A549 (cell line): ENCODE data around the gene CDC42EP4. TPM values are rescaled to one million over a fixed set of nuclear protein-coding genes. Genes with fewer than 3 reads are reported as not detected.

Experiments used
- ATOH8 ChIP-seq: fragments of 250-450 bp; sonication (Bioruptor Pico); IDR thresholded peaks from 2 replicates; pipeline ENCODE4 v1.5.0; 2020; ENCODE audit warnings: low read depth, mild to moderate bottlenecking, moderate library complexity
- BCL3 ChIP-seq: fragments of >200 bp; sonication (Bioruptor Twin); formaldehyde crosslinking; IDR thresholded peaks from 3 replicates; pipeline ENCODE4 v1.6.1; 2016
- BHLHE40 ChIP-seq: IDR thresholded peaks from 2 replicates; pipeline ENCODE4 v1.6.1; 2012; ENCODE audit warnings: low read depth, low read length, inconsistent platforms
- CBX2 ChIP-seq: fragments of 200-600 bp; sonication (generic); IDR thresholded peaks from 2 replicates; pipeline ENCODE4 v1.6.1; 2016; ENCODE audit warnings: low read depth, mild to moderate bottlenecking, borderline replicate concordance
- CHD2 ChIP-seq: fragments of 150-350 bp; IDR thresholded peaks from 2 replicates; pipeline ENCODE4 v1.6.1; 2014; ENCODE audit warnings: low read length; ENCODE audit not compliant: partially characterized antibody
- CHD4 ChIP-seq: fragments of 200-600 bp; sonication (generic); IDR thresholded peaks from 2 replicates; pipeline ENCODE4 v1.6.1; 2016; ENCODE audit warnings: antibody characterized with exemption, mild to moderate bottlenecking, borderline replicate concordance
- EHF ChIP-seq: fragments of 250-450 bp; sonication (Bioruptor Pico); IDR thresholded peaks from 2 replicates; pipeline ENCODE4 v1.5.0; 2020; ENCODE audit warnings: mild to moderate bottlenecking
- EHMT2 ChIP-seq: fragments of 200-600 bp; sonication (generic); IDR thresholded peaks from 2 replicates; pipeline ENCODE4 v1.6.1; 2016; ENCODE audit warnings: antibody characterized with exemption, low read depth, mild to moderate bottlenecking, moderate library complexity
- ELK1 ChIP-seq: fragments of 150-350 bp; IDR thresholded peaks from 2 replicates; pipeline ENCODE4 v1.6.1; 2014; ENCODE audit warnings: low read depth, mild to moderate bottlenecking, low read length
- EP300 ChIP-seq, 2 experiments: fragments of >200 bp; sonication (Bioruptor Twin); formaldehyde crosslinking; IDR thresholded peaks; 2 replicates in 1 of 2; 3 replicates in 1 of 2; pipeline ENCODE4 v1.6.1; 2016 to 2017
- FOSB ChIP-seq: fragments of 250-450 bp; sonication (Bioruptor Pico); IDR thresholded peaks from 2 replicates; pipeline ENCODE4 v1.5.0; 2020; ENCODE audit warnings: mild to moderate bottlenecking, moderate library complexity
- FOXS1 ChIP-seq: fragments of 250-450 bp; sonication (Bioruptor Pico); IDR thresholded peaks from 2 replicates; pipeline ENCODE4 v1.5.0; 2020; ENCODE audit warnings: mild to moderate bottlenecking, moderate library complexity
- GATA3 ChIP-seq: IDR thresholded peaks from 2 replicates; pipeline ENCODE4 v1.6.1; 2012; ENCODE audit warnings: borderline replicate concordance
- HDAC2 ChIP-seq: fragments of 200-600 bp; sonication (generic); IDR thresholded peaks from 2 replicates; pipeline ENCODE4 v1.6.1; 2016
- HES2 ChIP-seq: fragments of >200 bp; sonication (Bioruptor Twin); formaldehyde crosslinking; IDR thresholded peaks from 2 replicates; pipeline ENCODE4 v1.6.1; 2016
- HOXA7 ChIP-seq: fragments of 250-450 bp; sonication (Bioruptor Pico); IDR thresholded peaks from 2 replicates; pipeline ENCODE4 v1.5.0; 2020; ENCODE audit warnings: mild to moderate bottlenecking, moderate library complexity
- JUNB ChIP-seq: fragments of >200 bp; sonication (Bioruptor Twin); formaldehyde crosslinking; IDR thresholded peaks from 2 replicates; pipeline ENCODE4 v1.6.1; 2016
- KDM1A ChIP-seq: fragments of 200-600 bp; sonication (generic); IDR thresholded peaks from 2 replicates; pipeline ENCODE4 v1.6.1; 2016; ENCODE audit warnings: low read depth, mild to moderate bottlenecking
- KDM5A ChIP-seq: fragments of 200-600 bp; sonication (generic); IDR thresholded peaks from 2 replicates; pipeline ENCODE4 v1.6.1; 2016; ENCODE audit warnings: antibody characterized with exemption, mild to moderate bottlenecking
- MAZ ChIP-seq: fragments of 150-350 bp; IDR thresholded peaks from 2 replicates; pipeline ENCODE4 v1.6.1; 2014; ENCODE audit warnings: antibody characterized with exemption, low read depth, low read length, borderline replicate concordance
- NR3C1 ChIP-seq: fragments of >200 bp; sonication (Bioruptor Twin); formaldehyde crosslinking; IDR thresholded peaks from 3 replicates; pipeline ENCODE4 v1.6.1; 2017
- PBX3 ChIP-seq: IDR thresholded peaks from 2 replicates; pipeline ENCODE4 v1.6.1; 2012
- PHF8 ChIP-seq: fragments of 200-600 bp; sonication (generic); IDR thresholded peaks from 2 replicates; pipeline ENCODE4 v1.6.1; 2016; ENCODE audit warnings: low read depth, mild to moderate bottlenecking, antibody characterized with exemption, moderate library complexity, borderline replicate concordance
- POLR2AphosphoS2 ChIP-seq: conservative IDR thresholded peaks from 2 replicates; pipeline ENCODE4 v1.6.1; 2012; ENCODE audit warnings: low read length, improper control_type of control experiment, inconsistent platforms
- RARB ChIP-seq: fragments of 250-450 bp; sonication (Bioruptor Pico); IDR thresholded peaks from 2 replicates; pipeline ENCODE4 v1.8.0; 2021; ENCODE audit warnings: mild to moderate bottlenecking, moderate library complexity
- SMC3 ChIP-seq: fragments of >200 bp; sonication (Bioruptor Twin); formaldehyde crosslinking; IDR thresholded peaks from 3 replicates; pipeline ENCODE4 v1.6.1; 2018; ENCODE audit warnings: inconsistent platforms
- SREBF2 ChIP-seq: fragments of 450-650 bp; IDR thresholded peaks from 2 replicates; pipeline ENCODE4 v1.6.1; 2014; ENCODE audit warnings: mild to moderate bottlenecking, moderate library complexity
- ZC3H11A ChIP-seq: fragments of 450-650 bp; IDR thresholded peaks from 2 replicates; pipeline ENCODE4 v1.6.1; 2014; ENCODE audit warnings: antibody characterized with exemption, mild to moderate bottlenecking
- ZFP36 ChIP-seq: fragments of 450-650 bp; IDR thresholded peaks from 2 replicates; pipeline ENCODE4 v1.6.1; 2014; ENCODE audit warnings: borderline replicate concordance; ENCODE audit not compliant: partially characterized antibody
- ZNF302 ChIP-seq: fragments of 250-450 bp; sonication (Bioruptor Pico); IDR thresholded peaks from 2 replicates; pipeline ENCODE4 v1.9.0; 2021; ENCODE audit warnings: inconsistent platforms, mild to moderate bottlenecking, moderate library complexity
- ZSCAN20 ChIP-seq: fragments of 250-450 bp; sonication (Bioruptor Pico); IDR thresholded peaks from 2 replicates; pipeline ENCODE4 v1.8.0; 2022; ENCODE audit warnings: mild to moderate bottlenecking, moderate library complexity
- polyA plus RNA-seq, 4 experiments: library from polyadenylated mRNA; depleted of rRNA in 3 of 4; stranded (reverse); fragments of >200 nt; fragmentation: RNase III in 1 of 4; extraction: RNeasy Plus Mini Kit Qiagen cat#74134 plus additional on column Dnase treatment in 1 of 4; gene quantifications; 2 replicates in 3 of 4; 3 replicates in 1 of 4; pipeline ENCODE4 v1.2.3, GENCODE V29; 2011 to 2017
- TF ChIP-seq, protein P1 (sequence below): IDR thresholded peaks from 2 replicates; pipeline ENCODE4 v1.6.1; 2012
- TF ChIP-seq, protein P2 (sequence below): fragments of >200 bp; sonication (Bioruptor Twin); formaldehyde crosslinking; IDR thresholded peaks from 3 replicates; pipeline ENCODE4 v1.5.1; 2016

The CDC42EP4 gene
- polyA plus RNA-seq, 2 of the 4 experiments (the other 2 are of a cell fraction), result 33.8 to 65.7 TPM

DNA sequence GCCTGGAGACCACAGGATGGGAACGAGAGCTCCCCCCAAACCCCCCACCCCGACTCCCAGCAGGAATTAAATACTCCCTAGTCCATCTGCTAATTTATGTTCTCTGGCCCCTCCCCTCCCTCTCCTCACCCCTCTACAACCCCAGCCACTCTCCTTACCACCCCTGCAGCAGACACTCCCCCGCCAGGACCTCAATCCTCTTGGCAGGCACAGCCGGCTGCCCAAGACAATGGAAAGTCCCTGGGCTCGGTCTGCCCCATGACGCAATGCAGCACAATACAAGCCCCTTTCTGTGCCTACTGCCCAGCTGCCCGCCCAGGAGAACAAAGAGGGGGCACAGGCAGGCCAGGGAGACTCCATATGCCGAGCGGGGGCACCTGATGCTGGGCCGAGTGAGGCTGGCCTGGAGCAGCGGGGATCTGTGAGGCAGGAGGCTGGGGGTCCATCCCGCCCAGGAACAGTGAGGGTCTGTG lies 30.3 kb upstream of the CDC42EP4 start (continued):
- TF ChIP-seq GATA3 (0 out of 2 replicates have a peak, but pooled peaks have one; percentile 27), ZFP36 (no peak), EHMT2 (no peak), FOXS1 (CRISPR knock-in tag) (no peak), KDM1A (no peak), HOXA7 (CRISPR knock-in tag) (no peak), EHF (CRISPR knock-in tag) (no peak), PBX3 (no peak), NR3C1 (no peak), ZNF302 (CRISPR knock-in tag) (no peak), MAZ (no peak), PHF8 (no peak), RARB (CRISPR knock-in tag) (0 out of 2 replicates have a peak, but pooled peaks have one; percentile 36), FOSB (CRISPR knock-in tag) (no peak), HDAC2 (no peak), ATOH8 (CRISPR knock-in tag) (peak; percentile 97), SREBF2 (no peak), HES2 (no peak), CHD2 (no peak), JUNB (no peak), SMC3 (no peak), ZSCAN20 (no peak), ZC3H11A (no peak), EP300 (IDR thresholded peaks at IDR 0.05) (peak in 1 of 2 experiments; percentile 54; a peak in 1 of 5 replicates), CHD4 (no peak), ELK1 (no peak), POLR2AphosphoS2 (no peak), BCL3 (no peak), KDM5A (no peak), BHLHE40 (no peak), CBX2 (no peak)
- TF ChIP-seq, protein P1, sequence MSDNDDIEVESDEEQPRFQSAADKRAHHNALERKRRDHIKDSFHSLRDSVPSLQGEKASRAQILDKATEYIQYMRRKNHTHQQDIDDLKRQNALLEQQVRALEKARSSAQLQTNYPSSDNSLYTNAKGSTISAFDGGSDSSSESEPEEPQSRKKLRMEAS, result peak; percentile 52; the same call in 1 of the 2 replicates
- TF ChIP-seq, protein P2, sequence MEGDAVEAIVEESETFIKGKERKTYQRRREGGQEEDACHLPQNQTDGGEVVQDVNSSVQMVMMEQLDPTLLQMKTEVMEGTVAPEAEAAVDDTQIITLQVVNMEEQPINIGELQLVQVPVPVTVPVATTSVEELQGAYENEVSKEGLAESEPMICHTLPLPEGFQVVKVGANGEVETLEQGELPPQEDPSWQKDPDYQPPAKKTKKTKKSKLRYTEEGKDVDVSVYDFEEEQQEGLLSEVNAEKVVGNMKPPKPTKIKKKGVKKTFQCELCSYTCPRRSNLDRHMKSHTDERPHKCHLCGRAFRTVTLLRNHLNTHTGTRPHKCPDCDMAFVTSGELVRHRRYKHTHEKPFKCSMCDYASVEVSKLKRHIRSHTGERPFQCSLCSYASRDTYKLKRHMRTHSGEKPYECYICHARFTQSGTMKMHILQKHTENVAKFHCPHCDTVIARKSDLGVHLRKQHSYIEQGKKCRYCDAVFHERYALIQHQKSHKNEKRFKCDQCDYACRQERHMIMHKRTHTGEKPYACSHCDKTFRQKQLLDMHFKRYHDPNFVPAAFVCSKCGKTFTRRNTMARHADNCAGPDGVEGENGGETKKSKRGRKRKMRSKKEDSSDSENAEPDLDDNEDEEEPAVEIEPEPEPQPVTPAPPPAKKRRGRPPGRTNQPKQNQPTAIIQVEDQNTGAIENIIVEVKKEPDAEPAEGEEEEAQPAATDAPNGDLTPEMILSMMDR, result no peak
